NOMO-1 treated with DMSO at 0.1 percent for 48 hours (cell line): ENCODE data around the gene TMEM106C.
A peak's percentile ranks its signal among the peaks of the same experiment; 100 is the strongest.

ENCODE experiments used
- DNase-seq: peaks from one replicate; lab custom pipeline; 2025; ENCODE audit not compliant: unreplicated experiment; lab: John Stamatoyannopoulos, UW

TMEM106C gene, protein sequence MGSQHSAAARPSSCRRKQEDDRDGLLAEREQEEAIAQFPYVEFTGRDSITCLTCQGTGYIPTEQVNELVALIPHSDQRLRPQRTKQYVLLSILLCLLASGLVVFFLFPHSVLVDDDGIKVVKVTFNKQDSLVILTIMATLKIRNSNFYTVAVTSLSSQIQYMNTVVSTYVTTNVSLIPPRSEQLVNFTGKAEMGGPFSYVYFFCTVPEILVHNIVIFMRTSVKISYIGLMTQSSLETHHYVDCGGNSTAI

DNA sequence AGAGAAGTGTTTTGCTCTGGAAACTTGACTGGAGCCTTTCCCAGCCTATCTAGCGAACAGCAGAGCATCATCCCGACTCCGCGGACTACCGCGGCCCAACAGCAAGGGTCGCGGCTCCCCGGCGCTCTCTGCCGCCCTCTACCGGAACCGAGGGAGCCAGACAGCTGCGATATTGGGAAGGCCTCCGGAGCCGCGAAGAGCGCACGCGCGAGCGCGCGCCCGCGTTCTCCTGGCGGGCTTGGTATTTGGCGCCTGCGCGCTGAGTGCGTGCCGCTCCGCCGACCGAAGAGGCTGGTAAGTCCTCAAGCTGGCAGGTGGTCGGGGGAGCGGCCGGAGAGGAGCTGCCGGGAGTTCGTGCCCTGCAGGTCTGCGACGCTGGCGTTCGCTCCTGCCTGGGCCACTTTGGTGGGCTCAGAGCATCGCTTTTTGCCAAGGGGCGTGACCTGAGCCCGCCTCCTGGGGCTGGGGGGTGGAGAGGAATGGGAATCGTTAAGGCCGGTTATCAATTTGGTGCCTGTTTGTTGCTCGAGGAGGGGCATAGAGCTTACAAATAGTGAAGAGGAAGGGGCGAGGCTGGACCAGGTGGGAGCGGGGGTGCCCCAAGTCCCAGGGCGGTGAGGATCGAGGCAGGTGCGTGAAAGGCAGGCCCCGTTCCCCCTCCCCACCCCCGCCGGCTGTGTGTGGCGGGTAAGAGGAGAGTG lies at the start of gene TMEM106C:
TMEM106C (plus strand) TSS at position 257 of the 701 bp plus-strand sequence. CDS start 641 bp downstream, outside the sequence.
- DNase-seq, result peak; percentile 89

DNA sequence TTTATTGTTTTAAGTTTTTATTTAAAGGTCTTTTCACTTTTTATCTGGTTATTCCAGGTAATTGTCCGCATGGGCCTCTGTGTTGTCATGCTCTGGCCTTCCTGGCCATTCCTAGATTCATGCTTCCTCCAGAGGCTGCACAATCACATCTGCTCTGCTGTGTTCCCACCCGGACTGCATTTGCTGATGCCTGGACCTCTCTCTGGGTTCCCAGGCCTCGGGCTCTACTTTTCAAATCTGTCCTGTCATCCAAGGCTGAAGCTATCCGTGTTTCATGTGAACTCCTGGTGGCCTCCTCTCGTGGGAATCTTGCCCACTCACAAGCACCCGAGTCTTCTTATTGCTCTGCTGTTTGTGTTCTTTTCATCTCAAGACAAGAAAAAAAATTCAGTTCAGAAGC lies 42.5 kb upstream of the TMEM106C start:
- no peak for DNase-seq

- DNase-seq, result no peak
Measured at GRCh38 chr12:47921907-47922306, 41.5 kb upstream of the TMEM106C start.

DNA sequence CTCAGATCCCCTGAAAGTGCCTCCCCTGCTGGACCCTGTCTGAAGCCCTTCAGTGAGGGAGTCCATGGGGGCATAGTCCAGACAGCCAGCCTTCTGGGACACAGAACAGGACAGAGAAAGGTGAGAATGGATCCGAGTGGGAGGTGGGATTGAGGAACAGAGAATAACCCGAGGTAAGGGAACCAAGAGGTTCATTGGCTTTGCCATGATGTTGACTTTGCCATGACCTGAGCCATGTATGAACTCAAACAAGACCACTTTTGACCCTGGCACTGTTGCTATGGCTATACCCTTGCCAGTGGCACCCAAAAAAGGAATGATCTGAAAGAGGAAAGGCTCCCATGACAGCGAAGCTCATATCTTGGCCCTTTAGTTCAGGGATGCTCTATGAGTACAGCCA lies 36.0 kb upstream of the TMEM106C start:
- no peak for DNase-seq

- DNase-seq, result no peak
Measured at GRCh38 chr12:47930634-47931033, 32.8 kb upstream of the TMEM106C start.

DNA sequence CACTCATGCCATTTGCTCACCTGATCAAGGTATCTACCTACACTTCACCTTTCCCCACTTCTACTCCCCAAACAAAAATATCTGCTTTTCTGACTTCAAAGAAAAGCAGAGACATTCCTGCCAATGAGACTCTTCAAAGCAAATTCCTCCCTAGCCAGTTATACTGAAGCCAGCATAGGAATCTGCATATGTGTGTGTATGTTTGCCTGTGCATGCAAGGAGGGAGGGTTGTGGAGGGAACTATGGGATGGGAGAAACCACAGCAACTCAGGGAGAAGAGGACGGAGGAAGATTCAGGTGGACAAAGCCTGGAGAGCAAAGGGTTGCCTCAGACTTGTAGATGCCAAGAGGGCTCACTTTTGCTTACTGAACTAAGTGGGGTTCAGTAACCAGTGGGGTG lies 32.2 kb upstream of the TMEM106C start:
- no peak for DNase-seq

- no peak for DNase-seq
Measured at GRCh38 chr12:47935184-47935583, 28.2 kb upstream of the TMEM106C start.

DNA sequence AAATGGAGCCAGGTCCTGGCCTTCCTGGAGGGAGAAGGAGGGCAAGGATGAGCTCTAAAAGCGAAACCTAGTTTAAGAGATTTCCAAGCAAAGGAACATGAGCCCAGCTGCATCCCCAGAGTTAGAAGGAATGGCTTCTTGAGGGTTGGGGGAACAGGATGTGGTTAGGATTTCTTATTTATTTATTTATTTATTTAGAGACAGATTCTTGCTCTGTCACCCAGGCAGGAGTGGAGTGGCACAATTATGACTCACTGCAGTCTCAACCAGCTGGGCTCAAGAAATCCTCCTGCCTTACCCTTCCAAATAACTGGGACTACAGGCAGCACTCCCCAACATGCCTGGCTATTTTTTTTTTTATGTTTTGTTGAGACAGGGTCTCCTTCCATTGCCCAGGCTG lies 25.3 kb upstream of the TMEM106C start:
- no peak for DNase-seq

DNA sequence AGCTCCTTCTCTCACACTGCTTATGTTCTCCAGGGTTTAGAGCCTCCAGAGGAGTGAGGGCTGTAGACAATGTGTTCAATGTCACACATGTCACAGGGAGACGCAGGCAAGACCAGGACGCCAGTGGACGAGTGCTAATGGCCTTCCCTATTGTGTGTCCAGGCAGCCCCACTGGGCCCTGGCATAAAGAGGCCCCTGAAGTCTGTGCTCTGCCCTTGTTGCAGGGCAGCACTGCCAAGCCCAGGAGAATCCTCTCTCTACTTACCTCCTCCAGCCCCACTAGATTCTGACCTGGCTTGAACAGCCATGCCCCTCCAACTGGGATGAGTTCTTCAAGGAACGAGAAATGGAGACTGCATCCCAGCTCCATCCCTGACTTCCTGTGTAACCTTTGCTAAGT lies 24.8 kb upstream of the TMEM106C start:
- no peak for DNase-seq

- DNase-seq, result no peak
Measured at GRCh38 chr12:47939009-47939601, 24.3 kb upstream of the TMEM106C start.

- no peak for DNase-seq
Measured at GRCh38 chr12:47940773-47941474, 22.5 kb upstream of the TMEM106C start.

DNA sequence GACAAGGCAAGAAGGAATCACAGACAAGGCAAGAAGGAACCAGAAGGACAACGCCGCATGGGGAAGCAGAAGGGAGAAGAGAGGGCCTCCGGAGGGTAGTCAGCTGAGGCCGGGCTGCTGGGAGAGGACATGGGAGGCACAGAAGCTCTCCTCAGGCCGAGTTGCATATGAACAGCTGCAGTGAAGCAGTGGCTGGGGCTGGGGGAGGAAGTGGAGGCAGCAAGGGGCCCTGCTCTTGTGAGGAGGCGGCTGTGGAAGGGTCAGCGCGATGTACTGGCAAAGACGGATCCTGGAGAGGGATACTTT lies 22.0 kb upstream of the TMEM106C start:
- DNase-seq, result no peak

GRCh38 chr12:47941871-47942613 lies 21.4 kb upstream of the TMEM106C start:
- DNase-seq, result no peak

- DNase-seq, result no peak
Measured at GRCh38 chr12:47942614-47943225, 20.7 kb upstream of the TMEM106C start.

DNA sequence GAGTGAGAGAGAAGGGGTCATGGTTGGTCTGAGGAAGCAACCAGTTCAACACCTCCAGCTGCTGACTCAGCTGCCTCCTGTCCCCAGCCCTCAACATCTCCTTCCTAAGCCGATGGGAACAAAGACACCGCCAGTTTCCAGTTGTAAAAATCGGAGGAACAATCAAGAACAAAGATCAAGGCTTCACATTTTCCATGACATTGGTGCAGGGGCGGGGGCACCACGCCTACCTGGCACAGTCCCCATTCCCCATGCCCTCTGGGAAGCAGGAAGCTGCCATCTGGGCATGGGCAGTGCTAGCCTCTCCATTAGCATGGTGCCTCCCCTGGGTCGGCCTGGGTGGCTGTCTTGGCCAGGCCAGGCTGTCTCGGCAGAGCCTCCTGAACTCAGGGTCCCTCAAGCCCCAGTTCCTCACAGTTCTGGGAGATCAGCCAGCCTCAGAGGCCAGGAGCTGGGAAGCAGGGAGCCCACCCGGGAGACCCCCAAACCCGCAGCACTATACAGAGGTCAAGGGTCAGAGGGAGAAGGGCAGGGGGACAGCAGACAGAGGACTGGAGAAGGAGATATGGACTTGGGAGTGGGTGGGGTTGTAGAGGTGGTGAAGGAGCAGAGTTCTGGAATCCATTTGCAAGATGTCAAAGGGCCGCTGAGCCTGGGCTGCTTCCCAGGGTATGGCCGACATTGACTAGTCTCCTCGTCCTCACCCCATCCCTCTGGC lies 19.6 kb upstream of the TMEM106C start:
- no peak for DNase-seq

DNA sequence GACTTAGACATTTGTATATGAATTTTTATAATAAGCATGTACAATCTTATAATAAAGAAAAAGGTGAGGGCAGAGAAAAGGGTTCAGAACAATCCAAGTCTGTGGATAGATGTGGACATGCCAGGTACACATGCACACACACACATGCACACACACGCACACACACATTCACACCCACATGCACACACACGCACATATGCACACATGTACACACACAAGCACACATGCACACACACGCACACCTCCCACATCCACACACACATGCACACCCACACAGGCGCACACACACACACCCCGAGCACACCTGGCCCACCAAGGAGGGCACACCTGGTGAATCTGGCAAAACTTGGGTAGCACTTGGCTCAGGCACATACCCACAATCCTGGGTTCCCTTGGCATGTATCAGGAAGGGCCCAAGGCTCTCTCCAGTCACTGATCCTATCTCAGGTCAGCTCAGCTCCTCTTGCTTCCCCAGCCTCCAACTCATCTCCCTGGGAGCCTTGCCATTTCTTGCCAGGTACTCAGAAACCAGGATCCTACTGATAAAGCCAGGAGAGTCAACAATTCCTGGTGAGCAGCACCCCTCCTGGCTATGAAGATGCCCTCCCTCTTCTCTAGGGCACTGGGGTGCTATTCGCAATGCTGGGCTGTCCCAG lies 18.6 kb upstream of the TMEM106C start:
- DNase-seq, result no peak

GRCh38 chr12:47945341-47945728 lies 18.1 kb upstream of the TMEM106C start:
- DNase-seq, result no peak

GRCh38 chr12:47946413-47947323 lies 16.7 kb upstream of the TMEM106C start:
- DNase-seq, result peak; percentile 87

DNA sequence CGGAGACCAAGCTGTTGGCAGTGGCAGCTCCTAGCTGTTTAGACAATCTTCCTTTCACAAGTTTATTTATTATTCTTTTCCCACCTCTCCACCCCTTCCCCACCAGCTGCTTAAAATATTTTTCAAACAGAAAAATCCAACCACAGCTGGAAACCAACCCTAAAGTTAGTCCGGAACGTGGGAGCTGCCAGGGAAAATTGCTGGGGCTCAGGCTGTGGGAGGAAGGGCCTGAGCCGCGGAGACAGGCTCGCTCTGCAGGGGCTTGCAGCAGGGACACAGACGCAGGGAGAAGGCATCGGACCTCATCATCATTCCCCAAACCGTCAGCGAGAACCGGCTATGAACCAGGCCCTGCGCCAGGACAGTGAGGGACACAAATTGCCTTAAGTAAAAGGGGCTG lies 16.1 kb upstream of the TMEM106C start:
- DNase-seq, result no peak
